H1 (cell line): ENCODE measurements around the gene TPRG1L. TPM values are rescaled to one million over a fixed set of nuclear protein-coding genes. Genes with fewer than 3 reads are reported as not detected.

Experiments used
- CTCF ChIA-PET: fragments of 300-600 bp; sonication (Branson Sonifier 250); formaldehyde crosslinking; loops from one replicate; lab custom pipeline; 2021; ENCODE audit not compliant: partially characterized antibody; lab: Charles Lee
- POLR2A ChIA-PET: fragments of 300-600 bp; sonication (Branson Sonifier 250); formaldehyde crosslinking; loops from one replicate; lab custom pipeline; 2021; ENCODE audit warnings: inconsistent platforms; ENCODE audit not compliant: partially characterized antibody; lab: Charles Lee
- DNase-seq, 2 experiments: peaks; one replicate each; pipeline versions ENCODE4 v3.0.0 to v3.0.0-alpha.2; 2010 to 2022; ENCODE audit warnings: low spot score in 2 of 2, low read depth in 1 of 2, mixed read lengths in 1 of 2
- FAIRE-seq: peaks from 2 replicates; lab custom pipeline; 2011; peaks lifted over from hg19 to GRCh38; lab: Jason Lieb, UNC
- H2AFZ ChIP-seq: 2 replicates; pipeline ENCODE4 v1.8.1; 2012; ENCODE audit warnings: low read length, inconsistent platforms
- H2AK5ac ChIP-seq: 2 replicates; pipeline ENCODE4 v1.6.1; 2013; ENCODE audit warnings: low read depth, low read length
- H2BK120ac ChIP-seq: replicated peaks from 2 replicates; pipeline ENCODE3; 2013; ENCODE audit warnings: low read depth, low read length, inconsistent platforms
- H2BK12ac ChIP-seq: 2 replicates; pipeline ENCODE4 v1.6.1; 2013; ENCODE audit warnings: low read depth, low read length
- H2BK15ac ChIP-seq: 2 replicates; pipeline ENCODE4 v1.6.1; 2013; ENCODE audit warnings: low read length
- H2BK20ac ChIP-seq: 2 replicates; pipeline ENCODE4 v1.6.1; 2013; ENCODE audit warnings: low read length
- H2BK5ac ChIP-seq: 2 replicates; pipeline ENCODE4 v1.6.1; 2013; ENCODE audit warnings: low read depth, low read length
- H3K14ac ChIP-seq: 2 replicates; pipeline ENCODE4 v1.6.1; 2013; ENCODE audit warnings: inconsistent platforms; ENCODE audit not compliant: insufficient read length
- H3K18ac ChIP-seq: 2 replicates; pipeline ENCODE4 v1.6.1; 2013; ENCODE audit warnings: low read length; ENCODE audit errors: extremely low read depth
- H3K23ac ChIP-seq: 2 replicates; pipeline ENCODE4 v1.6.1; 2013; ENCODE audit warnings: inconsistent platforms; ENCODE audit not compliant: insufficient read length
- H3K23me2 ChIP-seq: 2 replicates; pipeline ENCODE4 v1.6.1; 2013; ENCODE audit warnings: low read depth, low read length
- H3K27ac ChIP-seq: 2 replicates; pipeline ENCODE4 v1.6.1; 2011; ENCODE audit warnings: low read depth, low read length, inconsistent platforms
- H3K27me3 ChIP-seq, 4 experiments: replicated peaks in 1 of 4; 1 replicate in 1 of 4; 2 replicates in 3 of 4; pipeline versions ENCODE4 v1.6.1 to v1.8.1; 2011 to 2013; ENCODE audit warnings: low read length in 3 of 4, mild to moderate bottlenecking in 3 of 4, inconsistent platforms in 2 of 4, mixed read lengths in 2 of 4, moderate library complexity in 1 of 4; ENCODE audit not compliant: control insufficient read depth in 3 of 4, insufficient read depth in 3 of 4; ENCODE audit errors: extremely low read depth in 1 of 4
- H3K36me3 ChIP-seq, 4 experiments: 2 replicates each; pipeline versions ENCODE4 v1.6.1 to v1.8.1; 2011 to 2013; ENCODE audit warnings: mild to moderate bottlenecking in 4 of 4, low read length in 3 of 4, moderate library complexity in 2 of 4, control low read depth in 1 of 4, inconsistent platforms in 1 of 4; ENCODE audit not compliant: insufficient read depth in 4 of 4, control insufficient read depth in 2 of 4
- H3K4ac ChIP-seq: replicated peaks from 2 replicates; pipeline ENCODE3; 2013; ENCODE audit warnings: low read length, low read depth, mixed read lengths, inconsistent platforms; ENCODE audit not compliant: insufficient read length
- H3K4me1 ChIP-seq, 4 experiments: replicated peaks in 1 of 4; 1 replicate in 1 of 4; 2 replicates in 3 of 4; pipeline versions ENCODE4 v1.6.1 to v1.8.1; 2011 to 2013; ENCODE audit warnings: low read length in 3 of 4, inconsistent platforms in 2 of 4, mixed read lengths in 1 of 4; ENCODE audit not compliant: insufficient read depth in 4 of 4, control insufficient read depth in 3 of 4
- H3K4me2 ChIP-seq, 2 experiments: 2 replicates each; pipeline versions ENCODE4 v1.6.1 to v1.8.1; 2011 to 2013; ENCODE audit warnings: low read depth in 2 of 2, low read length in 2 of 2, control low read depth in 1 of 2, inconsistent platforms in 1 of 2, mild to moderate bottlenecking in 1 of 2; ENCODE audit not compliant: insufficient read depth in 1 of 2
- H3K4me3 ChIP-seq, 4 experiments: fragments of 200-600, 300-600 bp in 1 of 4; sonication (generic), shearing (Covaris generic), sonication (Bioruptor Twin) in 1 of 4; 2 replicates each; pipeline versions ENCODE4 v1.5.1 to v1.8.1; 2011 to 2016; ENCODE audit warnings: low read length in 4 of 4, low read depth in 3 of 4, control low read depth in 2 of 4, inconsistent platforms in 2 of 4, mild to moderate bottlenecking in 2 of 4, mixed read lengths in 1 of 4, moderate library complexity in 1 of 4; ENCODE audit not compliant: insufficient read depth in 2 of 4; ENCODE audit errors: extremely low read depth in 1 of 4
- H3K56ac ChIP-seq: replicated peaks from 2 replicates; pipeline ENCODE3; 2013; ENCODE audit warnings: low read depth, mild to moderate bottlenecking, mixed read lengths, low read length, inconsistent platforms; ENCODE audit not compliant: insufficient read length
- H3K79me1 ChIP-seq: 2 replicates; pipeline ENCODE4 v1.6.1; 2013; ENCODE audit warnings: low read depth, low read length, control low read depth
- H3K79me2 ChIP-seq, 2 experiments: 2 replicates each; pipeline versions ENCODE4 v1.6.1 to v1.8.1; 2012 to 2013; ENCODE audit warnings: low read length in 2 of 2, mild to moderate bottlenecking in 2 of 2, inconsistent platforms in 1 of 2; ENCODE audit not compliant: insufficient read depth in 2 of 2, control insufficient read depth in 1 of 2
- H3K9ac ChIP-seq, 4 experiments: replicated peaks in 1 of 4; 1 replicate in 1 of 4; 2 replicates in 3 of 4; pipeline versions ENCODE4 v1.6.1 to v1.8.1; 2011 to 2013; ENCODE audit warnings: low read depth in 3 of 4, low read length in 3 of 4, control low read depth in 2 of 4, mild to moderate bottlenecking in 2 of 4, moderate library complexity in 2 of 4, inconsistent platforms in 1 of 4; ENCODE audit errors: extremely low read depth in 1 of 4
- H3K9me3 ChIP-seq, 2 experiments: 2 replicates each; pipeline versions ENCODE4 v1.6.1 to v1.8.1; 2012 to 2013; ENCODE audit warnings: mild to moderate bottlenecking in 2 of 2, moderate library complexity in 2 of 2, control low read depth in 1 of 2, inconsistent platforms in 1 of 2, low read depth in 1 of 2, low read length in 1 of 2, mixed read lengths in 1 of 2; ENCODE audit not compliant: insufficient read depth in 2 of 2
- H4K20me1 ChIP-seq, 2 experiments: replicated peaks in 1 of 2; 2 replicates each; pipeline versions ENCODE3 to v1.8.1; 2011 to 2013; ENCODE audit warnings: inconsistent platforms in 2 of 2, low read length in 2 of 2, mild to moderate bottlenecking in 1 of 2; ENCODE audit not compliant: insufficient read depth in 2 of 2, control insufficient read depth in 1 of 2
- H4K5ac ChIP-seq: 2 replicates; pipeline ENCODE4 v1.6.1; 2013; ENCODE audit warnings: low read length, low read depth, mixed read lengths, inconsistent platforms; ENCODE audit not compliant: insufficient read length
- H4K8ac ChIP-seq: 2 replicates; pipeline ENCODE4 v1.8.0; 2013; ENCODE audit warnings: mild to moderate bottlenecking, moderate library complexity, low read length, inconsistent platforms; ENCODE audit not compliant: insufficient read depth; ENCODE audit errors: extremely low read depth
- H4K91ac ChIP-seq: replicated peaks from 2 replicates; pipeline ENCODE3; 2013; ENCODE audit warnings: low read length, mixed read lengths, inconsistent platforms; ENCODE audit not compliant: insufficient read length
- KDM4A ChIP-seq: IDR thresholded peaks from one replicate; pipeline ENCODE4 v1.7.1; 2012; ENCODE audit warnings: low read depth, mild to moderate bottlenecking, moderate library complexity, low read length, inconsistent platforms; ENCODE audit not compliant: severe bottlenecking
- RFX5 ChIP-seq: IDR thresholded peaks from 2 replicates; pipeline ENCODE4 v1.6.1; 2011; ENCODE audit warnings: low read depth, low read length, improper control_type of control experiment, borderline replicate concordance
- SIN3A ChIP-seq, 2 experiments: IDR thresholded peaks in 1 of 2; conservative IDR thresholded peaks in 1 of 2; 2 replicates each; pipeline ENCODE4 v1.6.1; 2011 to 2012; ENCODE audit warnings: low read length in 2 of 2, improper control_type of control experiment in 1 of 2, low read depth in 1 of 2, mild to moderate bottlenecking in 1 of 2
- WGBS, 2 experiments: shearing (Covaris generic) in 1 of 2; methylation state at CpG; one replicate each; pipeline versions ENCODE4 v1.1.6 to v1.1.7; 2013 to 2015; ENCODE audit warnings: low lambda C conversion rate in 2 of 2, mixed read lengths in 2 of 2, inconsistent platforms in 1 of 2, low coverage in 1 of 2, missing lambda C conversion rate in 1 of 2; ENCODE audit not compliant: insufficient replicate concordance in 2 of 2, insufficient coverage in 1 of 2, insufficient read length in 1 of 2; ENCODE audit errors: extremely low coverage in 1 of 2, missing lambda C conversion rate in 1 of 2; 5-methylcytosine and 5-hydroxymethylcytosine counted together
- polyA plus RNA-seq, 7 experiments: library from polyadenylated mRNA; depleted of rRNA in 3 of 7; stranded (reverse) in 5 of 7; unstranded in 2 of 7; fragments of >200 nt in 5 of 7; fragments of 200-250 nt in 2 of 7; gene quantifications; 1 replicate in 5 of 7; 2 replicates in 1 of 7; 4 replicates in 1 of 7; pipeline versions ENCODE4 v1.2.1 to v1.2.3, GENCODE V29; 2011 to 2013; ENCODE audit warnings: missing spikeins in 2 of 7, mixed read lengths in 2 of 7
- total RNA-seq: library from RNA; stranded (reverse); fragmentation: NEBNext Ultra II Directional; extraction: Animal tissue kit (Norgen Biotek cat#: 25700); gene quantifications from 2 replicates; pipeline ENCODE4 v1.2.1, GENCODE V29; 2021

TPRG1L gene
- total and polyA plus RNA-seq, 2 of the 8 experiments (the other 6 are each of a cell fraction or from before 2014, with no cell fraction given): 21.7 to 22.3 TPM

- Histone ChIP-seq H3K56ac (no peak overlapping the region), H3K4me1 (peaks cover 0 to 12% (median 2%) of the 10 kb centered on the region in 4 experiments; a peak in 6 of 7 replicates), H2BK12ac (no peak overlapping the region), H4K5ac (no peak overlapping the region), H3K27me3 (no peaks in the 10 kb centered on the region), H2AK5ac (no peak overlapping the region), H3K79me2 (no peaks in the 10 kb centered on the region; a peak in 1 of 4 replicates), H3K79me1 (no peaks in the 10 kb centered on the region), H3K27ac (no peak overlapping the region), H3K23ac (no peak overlapping the region), H4K91ac (no peak overlapping the region), H4K8ac (peak overlapping the region; percentile 14; the same call in 1 of the 2 replicates), H3K4me2 (peak overlapping the region; percentile 87 to 94), H2BK20ac (no peak overlapping the region), H3K9ac (peak overlapping the region; percentile 16 to 62 (median 56); a peak in 6 of 7 replicates), H3K4ac (no peak overlapping the region), H3K18ac (no peak overlapping the region), H3K36me3 (peaks cover 0 to 26% (median 8%) of the 10 kb centered on the region in 4 experiments; a peak in 6 of 8 replicates), H3K23me2 (peaks cover 11% of the 10 kb centered on the region), H2BK120ac (no peak overlapping the region), H2BK15ac (no peak overlapping the region), H2BK5ac (no peak overlapping the region), H2AFZ (no peak overlapping the region), H4K20me1 (peaks cover 3 to 7% of the 10 kb centered on the region in 2 experiments), H3K4me3 (peak overlapping the region; percentile 63 to 90 (median 80)), H3K14ac (no peak overlapping the region), H3K9me3 (no peaks in the 10 kb centered on the region)
- ChIA-PET POLR2A (interaction anchor here (1.4 kb wide), 1 partner anchor 10 kb away, joined by 3 read pairs; no protein-coding TSS in a partner anchor), CTCF (interaction anchor here (0.6 to 1.1 kb wide), 2 partner anchors 16 to 172 kb away, joined by 3 to 4 read pairs; no protein-coding TSS in a partner anchor)
- DNase-seq (no peak), FAIRE-seq (no peak)
- TF ChIP-seq RFX5 (no peak), SIN3A (conservative IDR thresholded peaks at IDR 0.05 in 1 of 2, IDR thresholded peaks at IDR 0.05 in 1 of 2; ENCODE audit: low read depth in 1 of 2, low read length in 2 of 2) (0 out of 4 replicates have a peak, but pooled peaks of 1 of the 2 experiments have one; percentile 22), KDM4A (peak; percentile 21)
- WGBS, 2 experiments: 11% methylated on average over 22 of the region's 71 CpGs; no CpG with 5 or more reads in 1 of the 2 experiments
Observed at GRCh38 chr1:3625151-3625907, 514 bp downstream of the TPRG1L start.
